Uterus (tissue), 4 donors: ENCODE data around the gene CDKL5. TPM values are rescaled to one million over a fixed set of nuclear protein-coding genes. Genes with fewer than 3 reads are reported as not detected.

Experiments
- DNase-seq, 2 donors: peaks; one replicate each; pipeline ENCODE4 v3.0.0-alpha.2; 2019 to 2020
- H3K27ac ChIP-seq, 2 donors: fragments of 200-600 bp; sonication (generic); 1 replicate in 1 of 2; 2 replicates in 1 of 2; pipeline ENCODE4 v1.5.1; 2016 to 2018
- H3K27me3 ChIP-seq, 2 donors: fragments of 200-600 bp; sonication (generic); one replicate each; pipeline ENCODE4 v1.5.1; 2018 to 2019; ENCODE audit warnings: control low read depth in 1 of 2
- H3K36me3 ChIP-seq, 2 donors: fragments of 200-600 bp; sonication (generic); one replicate each; pipeline ENCODE4 v1.5.1; 2019; ENCODE audit warnings: control low read depth in 1 of 2
- H3K4me1 ChIP-seq, 2 donors: fragments of 200-600 bp; sonication (generic); one replicate each; pipeline ENCODE4 v1.5.1; 2018 to 2019; ENCODE audit warnings: control low read depth in 1 of 2
- H3K4me3 ChIP-seq, 2 donors: fragments of 200-600 bp; sonication (generic); 1 replicate in 1 of 2; 2 replicates in 1 of 2; pipeline ENCODE4 v1.5.1; 2018 to 2019; ENCODE audit warnings: mild to moderate bottlenecking in 1 of 2
- H3K9me3 ChIP-seq, 2 donors: fragments of 200-600 bp; sonication (generic); one replicate each; pipeline ENCODE4 v1.5.1; 2019; ENCODE audit warnings: control low read depth in 1 of 2
- CTCF ChIP-seq, 4 experiments: fragments of 200-600 bp in 2 of 4; fragments of 450-650 bp in 2 of 4; sonication (generic) in 2 of 4; IDR thresholded peaks; one replicate each; pipeline ENCODE4 v1.5.1; 2016 to 2019; ENCODE audit warnings: antibody characterized with exemption in 4 of 4, mild to moderate bottlenecking in 2 of 4, moderate library complexity in 1 of 4
- POLR2A ChIP-seq, 2 donors: fragments of 450-650 bp; IDR thresholded peaks; one replicate each; pipeline ENCODE4 v1.6.1; 2016; ENCODE audit warnings: antibody characterized with exemption in 2 of 2, mild to moderate bottlenecking in 1 of 2, moderate library complexity in 1 of 2
- intact Hi-C: fragments of 100-400 bp; cut with DNase I; formaldehyde crosslinking; loops from one replicate; pipeline ENCODE4 v1.15.1; 2023; ENCODE audit warnings: low total_unique reads
- total RNA-seq, 4 donors: library from RNA; depleted of rRNA in 3 of 4; stranded (reverse); fragments of >200 nt in 3 of 4; gene quantifications; one replicate each; pipeline versions ENCODE4 v1.1.0 to v1.2.4, GENCODE V29; 2014 to 2023
- donor health status: DM: yes; HTN: yes; CAD: no.

The CDKL5 gene
- total RNA-seq, 4 donors from 2014 or later = 9.7 to 14.5 (median 13.2) TPM

GRCh38 chrX:18561020-18561419 lies 135.6 kb downstream of the CDKL5 start:
- TF ChIP-seq POLR2A (IDR thresholded peaks at IDR 0.05) = no peak
- TF ChIP-seq CTCF (IDR thresholded peaks at IDR 0.05) = no peak
- no peak overlapping the region for H3K27ac ChIP-seq
- H3K36me3 ChIP-seq = no peaks in the 10 kb centered on the region
- no peaks in the 10 kb centered on the region for H3K27me3 ChIP-seq
- intact Hi-C loops = no loop called here
- H3K4me3 ChIP-seq = no peak overlapping the region
- no peaks in the 10 kb centered on the region for H3K9me3 ChIP-seq
- DNase-seq = no peak
- H3K4me1 ChIP-seq = no peaks in the 10 kb centered on the region

GRCh38 chrX:18565727-18566126 lies 140.3 kb downstream of the CDKL5 start:
- TF ChIP-seq POLR2A (IDR thresholded peaks at IDR 0.05) (no peak), CTCF (IDR thresholded peaks at IDR 0.05) (no peak)

GRCh38 chrX:18566748-18567147 lies 141.3 kb downstream of the CDKL5 start:
- intact Hi-C loops = no loop called here
- no peak for TF ChIP-seq CTCF (IDR thresholded peaks at IDR 0.05)
- no peak for TF ChIP-seq POLR2A (IDR thresholded peaks at IDR 0.05)
- H3K4me1 ChIP-seq = no peaks in the 10 kb centered on the region
- no peaks in the 10 kb centered on the region for H3K27me3 ChIP-seq
- no peak overlapping the region for H3K27ac ChIP-seq
- no peak for DNase-seq
- no peak overlapping the region for H3K4me3 ChIP-seq
- no peaks in the 10 kb centered on the region for H3K36me3 ChIP-seq
- H3K9me3 ChIP-seq = no peaks in the 10 kb centered on the region

More at GRCh38 chrX:18565727-18566126, 140.3 kb downstream of the CDKL5 start:
- Histone ChIP-seq H3K27me3 (no peaks in the 10 kb centered on the region), H3K9me3 (no peaks in the 10 kb centered on the region), H3K36me3 (no peaks in the 10 kb centered on the region), H3K4me1 (no peaks in the 10 kb centered on the region), H3K27ac (no peak overlapping the region), H3K4me3 (no peak overlapping the region)
- intact Hi-C loops = no loop called here
- no peak for DNase-seq

GRCh38 chrX:18573556-18573955 lies 148.1 kb downstream of the CDKL5 start:
- DNase-seq = no peak
- Histone ChIP-seq H3K4me1 (no peaks in the 10 kb centered on the region), H3K9me3 (no peaks in the 10 kb centered on the region), H3K36me3 (no peaks in the 10 kb centered on the region), H3K4me3 (no peak overlapping the region), H3K27me3 (no peaks in the 10 kb centered on the region), H3K27ac (no peak overlapping the region)
- TF ChIP-seq CTCF (IDR thresholded peaks at IDR 0.05) (no peak), POLR2A (IDR thresholded peaks at IDR 0.05) (no peak)
- intact Hi-C loops = no loop called here

GRCh38 chrX:18574591-18574990 lies 149.2 kb downstream of the CDKL5 start:
- Histone ChIP-seq H3K27ac (no peak overlapping the region), H3K36me3 (no peaks in the 10 kb centered on the region), H3K4me1 (no peaks in the 10 kb centered on the region), H3K27me3 (no peaks in the 10 kb centered on the region), H3K4me3 (no peak overlapping the region), H3K9me3 (no peaks in the 10 kb centered on the region)
- TF ChIP-seq CTCF (IDR thresholded peaks at IDR 0.05) (no peak), POLR2A (IDR thresholded peaks at IDR 0.05) (no peak)
- peak; percentile 47 to 49 for DNase-seq
- intact Hi-C loops = no loop called here
